HepG2 (cell line): ENCODE results near the gene HS6ST1. TPM values are rescaled to one million over a fixed set of nuclear protein-coding genes. Genes with fewer than 3 reads are reported as not detected.

Experiments used
- ASH2L ChIP-seq: fragments of 300-600, 200-600 bp; sonication (generic); IDR thresholded peaks from 2 replicates; pipeline ENCODE4 v1.7.0; 2017; ENCODE audit warnings: low read depth, mild to moderate bottlenecking, moderate library complexity, mixed read lengths, low read length; ENCODE audit not compliant: insufficient read length
- ISX ChIP-seq: sonication (generic); formaldehyde crosslinking; conservative IDR thresholded peaks from 2 replicates; pipeline ENCODE4 v1.5.0; 2020; ENCODE audit warnings: missing genetic modification reagents
- MYC ChIP-seq: sonication (generic); formaldehyde crosslinking; IDR thresholded peaks from 2 replicates; pipeline ENCODE4 v1.9.0; 2021; ENCODE audit warnings: missing genetic modification reagents, borderline replicate concordance
- NR2F6 ChIP-seq, 2 experiments: IDR thresholded peaks; 2 replicates each; pipeline ENCODE4 v1.6.1; 2016; ENCODE audit warnings: antibody characterized with exemption in 1 of 2, mild to moderate bottlenecking in 1 of 2
- RAD21 ChIP-seq: fragments of 450-650 bp; formaldehyde crosslinking; IDR thresholded peaks from 2 replicates; pipeline ENCODE4 v1.5.0; 2020; ENCODE audit warnings: mild to moderate bottlenecking
- RFX1 ChIP-seq: fragments of 450-650 bp; IDR thresholded peaks from 2 replicates; pipeline ENCODE4 v1.6.1; 2017
- SPEN ChIP-seq: sonication (generic); formaldehyde crosslinking; IDR thresholded peaks from 2 replicates; pipeline ENCODE4 v1.5.1; 2020; ENCODE audit warnings: low read depth, mild to moderate bottlenecking, missing genetic modification reagents
- WIZ ChIP-seq: sonication (generic); formaldehyde crosslinking; IDR thresholded peaks from 2 replicates; pipeline ENCODE4 v1.5.1; 2020; ENCODE audit warnings: mild to moderate bottlenecking, missing genetic modification reagents
- ZFP41 ChIP-seq: sonication (generic); formaldehyde crosslinking; IDR thresholded peaks from 2 replicates; pipeline ENCODE4 v1.4.0; 2020; ENCODE audit warnings: mild to moderate bottlenecking, missing genetic modification reagents, borderline replicate concordance
- ZNF180 ChIP-seq: sonication (generic); formaldehyde crosslinking; IDR thresholded peaks from 2 replicates; pipeline ENCODE4 v1.4.0; 2020; ENCODE audit warnings: low read depth, missing genetic modification reagents, borderline replicate concordance
- ZNF253 ChIP-seq: sonication (generic); formaldehyde crosslinking; IDR thresholded peaks from 2 replicates; pipeline ENCODE4 v1.8.0; 2022; ENCODE audit warnings: mild to moderate bottlenecking, missing genetic modification reagents, borderline replicate concordance
- ZNF275 ChIP-seq: sonication (generic); formaldehyde crosslinking; IDR thresholded peaks from 2 replicates; pipeline ENCODE4 v1.8.0; 2022; ENCODE audit warnings: missing genetic modification reagents, mild to moderate bottlenecking, inconsistent platforms, borderline replicate concordance
- ZNF30 ChIP-seq: sonication (generic); formaldehyde crosslinking; IDR thresholded peaks from 2 replicates; pipeline ENCODE4 v1.5.0; 2020; ENCODE audit warnings: mild to moderate bottlenecking, missing genetic modification reagents
- ZNF343 ChIP-seq: sonication (generic); formaldehyde crosslinking; IDR thresholded peaks from 2 replicates; pipeline ENCODE4 v1.4.0; 2020; ENCODE audit warnings: mild to moderate bottlenecking, missing genetic modification reagents
- ZNF496 ChIP-seq: sonication (generic); formaldehyde crosslinking; IDR thresholded peaks from 2 replicates; pipeline ENCODE4 v1.8.1; 2023; ENCODE audit warnings: mild to moderate bottlenecking, moderate library complexity, missing genetic modification reagents; ENCODE audit not compliant: insufficient replicate concordance
- ZNF512 ChIP-seq: sonication (generic); formaldehyde crosslinking; IDR thresholded peaks from 2 replicates; pipeline ENCODE4 v1.4.0; 2020; ENCODE audit warnings: mild to moderate bottlenecking, missing genetic modification reagents
- ZNF550 ChIP-seq: sonication (generic); formaldehyde crosslinking; IDR thresholded peaks from 2 replicates; pipeline ENCODE4 v1.4.0; 2020; ENCODE audit warnings: mild to moderate bottlenecking, missing genetic modification reagents, borderline replicate concordance
- ZNF777 ChIP-seq: sonication (generic); formaldehyde crosslinking; IDR thresholded peaks from 2 replicates; pipeline ENCODE4 v1.4.0; 2020; ENCODE audit warnings: missing genetic modification reagents
- polyA plus RNA-seq, 8 experiments: library from polyadenylated mRNA; depleted of rRNA in 3 of 8; stranded (reverse) in 7 of 8; unstranded in 1 of 8; fragments of >200 nt; fragmentation: Illumina TruSeq in 4 of 8; extraction: Trizol in 4 of 8; gene quantifications; 2 replicates each; pipeline versions ENCODE4 v1.2.1 to v1.2.3, GENCODE V29; 2011 to 2016; ENCODE audit warnings: low read depth in 4 of 8, missing spikeins in 1 of 8, mixed read lengths in 1 of 8; ENCODE audit not compliant: insufficient read depth in 1 of 8
- total RNA-seq, 5 experiments: library from RNA; depleted of rRNA; stranded (reverse); fragments of >200 nt; fragmentation: Illumina TruSeq; extraction: Trizol; gene quantifications; 2 replicates each; pipeline ENCODE4 v1.2.3, GENCODE V29; 2016; ENCODE audit warnings: low read depth in 1 of 5
- TF ChIP-seq, protein P1 (sequence below): IDR thresholded peaks from 2 replicates; pipeline ENCODE4 v1.6.1; 2016; ENCODE audit warnings: missing compliant biosample characterization, missing genetic modification reagents, borderline replicate concordance
- TF ChIP-seq, protein P2 (sequence below): sonication (generic); formaldehyde crosslinking; conservative IDR thresholded peaks from 2 replicates; pipeline ENCODE4 v1.4.0; 2020; ENCODE audit warnings: mild to moderate bottlenecking, missing genetic modification reagents, moderate library complexity

HS6ST1 gene
- total and polyA plus RNA-seq, 2 of the 13 experiments (the other 11 are each of a cell fraction or from before 2014, with no cell fraction given), result 34.5 to 84.6 TPM

GRCh38 chr2:128309280-128310093, 9.2 kb downstream of the HS6ST1 start (continued):
- TF ChIP-seq, protein P1, sequence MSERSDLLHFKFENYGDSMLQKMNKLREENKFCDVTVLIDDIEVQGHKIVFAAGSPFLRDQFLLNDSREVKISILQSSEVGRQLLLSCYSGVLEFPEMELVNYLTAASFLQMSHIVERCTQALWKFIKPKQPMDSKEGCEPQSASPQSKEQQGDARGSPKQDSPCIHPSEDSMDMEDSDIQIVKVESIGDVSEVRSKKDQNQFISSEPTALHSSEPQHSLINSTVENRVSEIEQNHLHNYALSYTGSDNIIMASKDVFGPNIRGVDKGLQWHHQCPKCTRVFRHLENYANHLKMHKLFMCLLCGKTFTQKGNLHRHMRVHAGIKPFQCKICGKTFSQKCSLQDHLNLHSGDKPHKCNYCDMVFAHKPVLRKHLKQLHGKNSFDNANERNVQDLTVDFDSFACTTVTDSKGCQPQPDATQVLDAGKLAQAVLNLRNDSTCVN (CRISPR knock-in tag), result peak; percentile 99
- TF ChIP-seq ZNF343 (CRISPR knock-in tag) (peak; percentile 98), ZNF496 (no peak), ZNF275 (CRISPR knock-in tag) (peak; percentile 97; the same call in 1 of the 2 replicates), RFX1 (no peak), RAD21 (CRISPR knock-in tag) (peak; percentile 34), WIZ (peak; percentile 96; the same call in 1 of the 2 replicates), SPEN (CRISPR knock-in tag) (peak; percentile 95), ZFP41 (peak; percentile 99), ZNF550 (CRISPR knock-in tag) (peak; percentile 96), ZNF253 (CRISPR knock-in tag) (peak; percentile 99), NR2F6 (IDR thresholded peaks at IDR 0.05) (peak; percentile 96), NR2F6 (CRISPR knock-in tag; IDR thresholded peaks at IDR 0.05) (peak; percentile 96), ASH2L (peak; percentile 91), ZNF777 (CRISPR knock-in tag) (peak; percentile 74; the same call in 1 of the 2 replicates), MYC (CRISPR knock-in tag) (peak; percentile 97), ZNF512 (CRISPR knock-in tag) (0 out of 2 replicates have a peak, but pooled peaks have one; percentile 55), ISX (peak; percentile 90; the same call in 1 of the 2 replicates), ZNF30 (CRISPR knock-in tag) (peak; percentile 93), ZNF180 (no peak; the same call in 1 of the 2 replicates)
- TF ChIP-seq, protein P2, sequence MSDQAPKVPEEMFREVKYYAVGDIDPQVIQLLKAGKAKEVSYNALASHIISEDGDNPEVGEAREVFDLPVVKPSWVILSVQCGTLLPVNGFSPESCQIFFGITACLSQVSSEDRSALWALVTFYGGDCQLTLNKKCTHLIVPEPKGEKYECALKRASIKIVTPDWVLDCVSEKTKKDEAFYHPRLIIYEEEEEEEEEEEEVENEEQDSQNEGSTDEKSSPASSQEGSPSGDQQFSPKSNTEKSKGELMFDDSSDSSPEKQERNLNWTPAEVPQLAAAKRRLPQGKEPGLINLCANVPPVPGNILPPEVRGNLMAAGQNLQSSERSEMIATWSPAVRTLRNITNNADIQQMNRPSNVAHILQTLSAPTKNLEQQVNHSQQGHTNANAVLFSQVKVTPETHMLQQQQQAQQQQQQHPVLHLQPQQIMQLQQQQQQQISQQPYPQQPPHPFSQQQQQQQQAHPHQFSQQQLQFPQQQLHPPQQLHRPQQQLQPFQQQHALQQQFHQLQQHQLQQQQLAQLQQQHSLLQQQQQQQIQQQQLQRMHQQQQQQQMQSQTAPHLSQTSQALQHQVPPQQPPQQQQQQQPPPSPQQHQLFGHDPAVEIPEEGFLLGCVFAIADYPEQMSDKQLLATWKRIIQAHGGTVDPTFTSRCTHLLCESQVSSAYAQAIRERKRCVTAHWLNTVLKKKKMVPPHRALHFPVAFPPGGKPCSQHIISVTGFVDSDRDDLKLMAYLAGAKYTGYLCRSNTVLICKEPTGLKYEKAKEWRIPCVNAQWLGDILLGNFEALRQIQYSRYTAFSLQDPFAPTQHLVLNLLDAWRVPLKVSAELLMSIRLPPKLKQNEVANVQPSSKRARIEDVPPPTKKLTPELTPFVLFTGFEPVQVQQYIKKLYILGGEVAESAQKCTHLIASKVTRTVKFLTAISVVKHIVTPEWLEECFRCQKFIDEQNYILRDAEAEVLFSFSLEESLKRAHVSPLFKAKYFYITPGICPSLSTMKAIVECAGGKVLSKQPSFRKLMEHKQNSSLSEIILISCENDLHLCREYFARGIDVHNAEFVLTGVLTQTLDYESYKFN (CRISPR knock-in tag), result peak; percentile 99
